Neuronal stem cell (in vitro differentiated cells): ENCODE results near the gene B4GALT5.

ENCODE experiments used
- DNase-seq: peaks from one replicate; pipeline ENCODE4 v3.0.0-alpha.2; 2013; ENCODE audit warnings: low spot score
- H2AFZ ChIP-seq: one replicate; pipeline ENCODE4 v1.6.1; 2013; ENCODE audit warnings: mild to moderate bottlenecking, low read length, inconsistent platforms
- H2AK5ac ChIP-seq: 2 replicates; pipeline ENCODE4 v1.6.1; 2013; ENCODE audit warnings: low read depth, mild to moderate bottlenecking, inconsistent platforms, low read length, moderate library complexity, mixed read lengths
- H2BK120ac ChIP-seq: 2 replicates; pipeline ENCODE4 v1.6.1; 2013; ENCODE audit warnings: low read depth, mild to moderate bottlenecking, inconsistent platforms, low read length, moderate library complexity, mixed read lengths
- H2BK12ac ChIP-seq: one replicate; pipeline ENCODE4 v1.6.1; 2013; ENCODE audit warnings: low read length, inconsistent platforms
- H2BK15ac ChIP-seq: 2 replicates; pipeline ENCODE4 v1.6.1; 2013; ENCODE audit warnings: mild to moderate bottlenecking, low read length, inconsistent platforms, mixed read lengths
- H2BK5ac ChIP-seq: one replicate; pipeline ENCODE4 v1.6.1; 2013; ENCODE audit warnings: inconsistent platforms, mild to moderate bottlenecking, low read length, moderate library complexity
- H3K14ac ChIP-seq: one replicate; pipeline ENCODE4 v1.6.1; 2013; ENCODE audit warnings: low read length, inconsistent platforms
- H3K18ac ChIP-seq: 2 replicates; pipeline ENCODE4 v1.6.1; 2013; ENCODE audit warnings: low read length, inconsistent platforms
- H3K23ac ChIP-seq: 2 replicates; pipeline ENCODE4 v1.6.1; 2013; ENCODE audit warnings: low read depth, mild to moderate bottlenecking, mixed read lengths, low read length, inconsistent platforms; ENCODE audit not compliant: poor library complexity
- H3K27ac ChIP-seq: replicated peaks from 3 replicates; pipeline ENCODE4 v1.5.1; 2013; ENCODE audit warnings: low read length, inconsistent platforms
- H3K27me3 ChIP-seq, 3 experiments: 2 replicates each; pipeline ENCODE4 v1.6.1; 2013; ENCODE audit warnings: low read length in 3 of 3, mild to moderate bottlenecking in 2 of 3, inconsistent platforms in 1 of 3, low read depth in 1 of 3, mixed read lengths in 1 of 3, moderate library complexity in 1 of 3; ENCODE audit not compliant: control insufficient read depth in 3 of 3, insufficient read depth in 3 of 3
- H3K36me3 ChIP-seq, 2 donors: replicated peaks in 1 of 2; 2 replicates each; pipeline ENCODE4 v1.6.1; 2013; ENCODE audit warnings: low read length in 2 of 2; ENCODE audit not compliant: control insufficient read depth in 2 of 2, insufficient read depth in 2 of 2
- H3K4ac ChIP-seq: 2 replicates; pipeline ENCODE4 v1.6.1; 2013; ENCODE audit warnings: inconsistent platforms, mild to moderate bottlenecking, low read length, moderate library complexity
- H3K4me1 ChIP-seq, 2 donors: 1 replicate in 1 of 2; 2 replicates in 1 of 2; pipeline ENCODE4 v1.6.1; 2013; ENCODE audit warnings: low read length in 2 of 2, low read depth in 1 of 2; ENCODE audit not compliant: control insufficient read depth in 2 of 2, insufficient read depth in 1 of 2
- H3K4me2 ChIP-seq: one replicate; pipeline ENCODE4 v1.6.1; 2013; ENCODE audit warnings: mild to moderate bottlenecking, low read length, inconsistent platforms; ENCODE audit not compliant: insufficient read depth, poor library complexity, severe bottlenecking
- H3K4me3 ChIP-seq, 2 donors: 2 replicates each; pipeline ENCODE4 v1.5.1; 2013; ENCODE audit warnings: low read length in 2 of 2, mild to moderate bottlenecking in 2 of 2, inconsistent platforms in 1 of 2, moderate library complexity in 1 of 2
- H3K79me1 ChIP-seq: one replicate; pipeline ENCODE4 v1.6.1; 2013; ENCODE audit warnings: low read depth, mild to moderate bottlenecking, inconsistent platforms, low read length, moderate library complexity
- H3K9ac ChIP-seq: one replicate; pipeline ENCODE4 v1.6.1; 2013; ENCODE audit warnings: mild to moderate bottlenecking, low read depth, low read length, inconsistent platforms; ENCODE audit not compliant: poor library complexity
- H3K9me3 ChIP-seq, 2 donors: replicated peaks in 1 of 2; 2 replicates each; pipeline versions ENCODE3 to v1.6.1; 2013; ENCODE audit warnings: low read length in 2 of 2, mild to moderate bottlenecking in 2 of 2, inconsistent platforms in 1 of 2, low read depth in 1 of 2, mixed read lengths in 1 of 2, moderate library complexity in 1 of 2; ENCODE audit not compliant: control insufficient read depth in 2 of 2, insufficient read depth in 1 of 2
- H4K8ac ChIP-seq: one replicate; pipeline ENCODE4 v1.6.1; 2013; ENCODE audit warnings: low read depth, mild to moderate bottlenecking, inconsistent platforms, low read length, moderate library complexity
- H4K91ac ChIP-seq: one replicate; pipeline ENCODE4 v1.6.1; 2013; ENCODE audit warnings: low read length, low read depth, mild to moderate bottlenecking, inconsistent platforms; ENCODE audit not compliant: poor library complexity
- WGBS, 2 donors: extraction: QIAGEN DNeasy Blood & Tissue Kit; methylation state at CpG; one replicate each; pipeline ENCODE4 v1.1.7; 2013; ENCODE audit warnings: missing lambda C conversion rate in 2 of 2, mixed read lengths in 1 of 2; ENCODE audit not compliant: insufficient read length in 2 of 2, insufficient replicate concordance in 1 of 2; ENCODE audit errors: extremely low coverage in 2 of 2; 5-methylcytosine and 5-hydroxymethylcytosine counted together

Gene B4GALT5

GRCh38 chr20:49635866-49636265 lies 77.8 kb downstream of the B4GALT5 start:
- H3K9ac ChIP-seq, result no peak overlapping the region
- H3K9me3 ChIP-seq, result no peaks in the 10 kb centered on the region
- no peak overlapping the region for H2AFZ ChIP-seq
- H2AK5ac ChIP-seq, result no peak overlapping the region
- no peaks in the 10 kb centered on the region for H3K79me1 ChIP-seq
- H4K8ac ChIP-seq, result no peak overlapping the region
- H3K36me3 ChIP-seq, result peaks cover 24 to 83% of the 10 kb centered on the region in 2 donors
- peaks cover 24% of the 10 kb centered on the region in 2 donors for H3K4me1 ChIP-seq
- no peak overlapping the region for H2BK15ac ChIP-seq
- peak overlapping the region; percentile 18 for H3K18ac ChIP-seq
- H3K23ac ChIP-seq, result no peak overlapping the region
- no peaks in the 10 kb centered on the region for H3K27me3 ChIP-seq
- DNase-seq, result no peak
- H3K14ac ChIP-seq, result no peak overlapping the region
- no peak overlapping the region for H4K91ac ChIP-seq
- H3K4ac ChIP-seq, result no peak overlapping the region
- H2BK5ac ChIP-seq, result no peak overlapping the region
- no peak overlapping the region for H3K4me2 ChIP-seq
- H2BK120ac ChIP-seq, result no peak overlapping the region
- H2BK12ac ChIP-seq, result no peak overlapping the region
- H3K27ac ChIP-seq, result no peak overlapping the region
- WGBS, 2 donors, result no CpG with 5 or more reads among the region's 12 CpGs
- no peak overlapping the region for H3K4me3 ChIP-seq

GRCh38 chr20:49635166-49635565 lies 78.5 kb downstream of the B4GALT5 start:
- H3K4me2 ChIP-seq, result no peak overlapping the region
- H2BK12ac ChIP-seq, result no peak overlapping the region
- no peak overlapping the region for H3K23ac ChIP-seq
- H3K9me3 ChIP-seq, result no peaks in the 10 kb centered on the region
- no peak overlapping the region for H2AK5ac ChIP-seq
- no peak overlapping the region for H2BK120ac ChIP-seq
- no peak overlapping the region for H3K14ac ChIP-seq
- H3K9ac ChIP-seq, result no peak overlapping the region
- no peak overlapping the region for H3K4me3 ChIP-seq
- no peak overlapping the region for H2AFZ ChIP-seq
- H4K91ac ChIP-seq, result no peak overlapping the region
- no peak overlapping the region for H2BK15ac ChIP-seq
- H3K4me1 ChIP-seq, result peaks cover 24% of the 10 kb centered on the region in 2 donors
- H3K18ac ChIP-seq, result no peak overlapping the region
- peaks cover 22 to 76% of the 10 kb centered on the region in 2 donors for H3K36me3 ChIP-seq
- WGBS, 2 donors, result no CpG with 5 or more reads among the region's 16 CpGs
- no peak overlapping the region for H3K27ac ChIP-seq
- no peak overlapping the region for H4K8ac ChIP-seq
- H2BK5ac ChIP-seq, result no peak overlapping the region
- no peak overlapping the region for H3K4ac ChIP-seq
- no peak for DNase-seq
- no peaks in the 10 kb centered on the region for H3K27me3 ChIP-seq
- H3K79me1 ChIP-seq, result no peaks in the 10 kb centered on the region

- H2BK120ac ChIP-seq, result no peak overlapping the region
- H2BK15ac ChIP-seq, result no peak overlapping the region
- H3K9ac ChIP-seq, result no peak overlapping the region
- no peaks in the 10 kb centered on the region for H3K27me3 ChIP-seq
- no peak overlapping the region for H3K23ac ChIP-seq
- H3K4ac ChIP-seq, result no peak overlapping the region
- no peak overlapping the region for H3K18ac ChIP-seq
- H2AFZ ChIP-seq, result no peak overlapping the region
- H3K14ac ChIP-seq, result no peak overlapping the region
- WGBS, 2 donors, result no CpG with 5 or more reads among the region's 5 CpGs
- H2BK5ac ChIP-seq, result no peak overlapping the region
- no peak overlapping the region for H2BK12ac ChIP-seq
- peaks cover 24% of the 10 kb centered on the region in 2 donors for H3K4me1 ChIP-seq
- no peak overlapping the region for H3K4me2 ChIP-seq
- H4K91ac ChIP-seq, result no peak overlapping the region
- H3K36me3 ChIP-seq, result peaks cover 16 to 66% of the 10 kb centered on the region in 2 donors
- H2AK5ac ChIP-seq, result no peak overlapping the region
- no peaks in the 10 kb centered on the region for H3K79me1 ChIP-seq
- peak overlapping the region; percentile 52 for H3K27ac ChIP-seq
- H4K8ac ChIP-seq, result no peak overlapping the region
- no peak for DNase-seq
- H3K9me3 ChIP-seq, result peaks cover 0 to 8% of the 10 kb centered on the region in 2 donors
- no peak overlapping the region for H3K4me3 ChIP-seq
Observed at GRCh38 chr20:49634116-49634515, 79.6 kb downstream of the B4GALT5 start.

GRCh38 chr20:49633643-49634042 lies 80.0 kb downstream of the B4GALT5 start:
- no peak overlapping the region for H2AFZ ChIP-seq
- H3K9ac ChIP-seq, result no peak overlapping the region
- no peak overlapping the region for H3K23ac ChIP-seq
- H3K4me1 ChIP-seq, result peaks cover 24% of the 10 kb centered on the region in 2 donors
- peaks cover 16 to 61% of the 10 kb centered on the region in 2 donors for H3K36me3 ChIP-seq
- no peak overlapping the region for H2BK5ac ChIP-seq
- no peak overlapping the region for H2BK15ac ChIP-seq
- H3K4me3 ChIP-seq, result no peak overlapping the region
- WGBS, 2 donors, result no CpG with 5 or more reads among the region's 4 CpGs
- no peak overlapping the region for H4K91ac ChIP-seq
- no peak overlapping the region for H2BK120ac ChIP-seq
- H3K4me2 ChIP-seq, result no peak overlapping the region
- no peak overlapping the region for H3K14ac ChIP-seq
- H3K4ac ChIP-seq, result no peak overlapping the region
- H2AK5ac ChIP-seq, result no peak overlapping the region
- no peak overlapping the region for H3K27ac ChIP-seq
- no peak overlapping the region for H4K8ac ChIP-seq
- DNase-seq, result no peak
- no peak overlapping the region for H2BK12ac ChIP-seq
- H3K27me3 ChIP-seq, result no peaks in the 10 kb centered on the region
- no peaks in the 10 kb centered on the region for H3K79me1 ChIP-seq
- H3K9me3 ChIP-seq, result peaks cover 0 to 12% of the 10 kb centered on the region in 2 donors
- no peak overlapping the region for H3K18ac ChIP-seq
